Stomach (tissue), 9 donors: ENCODE results near the gene DYRK1B. TPM values are rescaled to one million over a fixed set of nuclear protein-coding genes. Genes with fewer than 3 reads are reported as not detected.

Experiments used
- DNase-seq, 2 donors: peaks; one replicate each; pipeline versions ENCODE4 v3.0.0 to v3.0.0-alpha.2; 2013 to 2019
- H3K27ac ChIP-seq, 5 donors: fragments of 200-600 bp in 4 of 5; sonication (generic) in 4 of 5; one replicate each; pipeline ENCODE4 v1.5.1; 2013 to 2019; ENCODE audit warnings: mild to moderate bottlenecking in 1 of 5, moderate library complexity in 1 of 5
- H3K27me3 ChIP-seq, 3 donors: fragments of 200-600 bp; sonication (generic); one replicate each; pipeline ENCODE4 v1.5.1; 2017 to 2019; ENCODE audit warnings: mixed run types in 1 of 3
- H3K36me3 ChIP-seq, 4 donors: fragments of 200-600 bp; sonication (generic); 1 replicate in 3 of 4; 2 replicates in 1 of 4; pipeline ENCODE4 v1.5.1; 2016 to 2019
- H3K4me1 ChIP-seq, 4 donors: fragments of 200-600 bp; sonication (generic); one replicate each; pipeline ENCODE4 v1.5.1; 2016 to 2019
- H3K4me3 ChIP-seq, 4 donors: fragments of 200-600 bp; sonication (generic) in 3 of 4; one replicate each; pipeline ENCODE4 v1.5.1; 2016 to 2019; ENCODE audit warnings: mild to moderate bottlenecking in 1 of 4
- H3K9me3 ChIP-seq, 4 donors: fragments of 200-600 bp; sonication (generic); one replicate each; pipeline ENCODE4 v1.5.1; 2016 to 2019
- CTCF ChIP-seq, 7 experiments: fragments of 450-650 bp in 4 of 7; fragments of 200-600 bp in 3 of 7; sonication (generic) in 3 of 7; IDR thresholded peaks; one replicate each; pipeline ENCODE4 v1.5.1; 2016 to 2019; ENCODE audit warnings: antibody characterized with exemption in 7 of 7, control low read depth in 2 of 7, mild to moderate bottlenecking in 1 of 7
- EP300 ChIP-seq: sonication (generic); formaldehyde crosslinking; IDR thresholded peaks from one replicate; pipeline ENCODE4 v1.6.1; 2017; ENCODE audit warnings: antibody characterized with exemption
- POLR2A ChIP-seq, 4 donors: fragments of 450-650 bp; IDR thresholded peaks; one replicate each; pipeline ENCODE4 v1.6.1; 2016; ENCODE audit warnings: antibody characterized with exemption in 4 of 4, control low read depth in 2 of 4, mild to moderate bottlenecking in 1 of 4, moderate library complexity in 1 of 4
- POLR2AphosphoS5 ChIP-seq, 3 donors: sonication (generic); formaldehyde crosslinking; IDR thresholded peaks; one replicate each; pipeline ENCODE4 v1.6.1; 2016; ENCODE audit warnings: antibody characterized with exemption in 3 of 3
- WGBS, 5 donors: extraction: QIAGEN DNeasy Blood & Tissue Kit in 3 of 5; methylation state at CpG; one replicate each; pipeline versions ENCODE4 v1.1.5 to v1.1.7; 2013 to 2018; 5-methylcytosine and 5-hydroxymethylcytosine counted together
- intact Hi-C: fragments of 100-400 bp; cut with DNase I; formaldehyde crosslinking; loops from one replicate; pipeline ENCODE4 v1.15.1; 2023; ENCODE audit warnings: low total_unique reads
- polyA plus RNA-seq, 3 donors: library from polyadenylated mRNA; stranded (reverse); fragments of 200-250 nt; gene quantifications; one replicate each; pipeline ENCODE4 v1.2.3, GENCODE V29; 2013
- total RNA-seq, 5 donors: library from RNA; depleted of rRNA; stranded (reverse); fragments of >200 nt; gene quantifications; one replicate each; pipeline versions ENCODE4 v1.1.0 to v1.2.3, GENCODE V29; 2014 to 2016
- donor health status: healthy with polysubstance abuse.
- donor health status: Bipolar disorder and iron deficiency.
- donor health status: healthy.

The DYRK1B gene
- total and polyA plus RNA-seq, 8 donors, result 3.9 to 28.4 (median 9.9) TPM

DNA sequence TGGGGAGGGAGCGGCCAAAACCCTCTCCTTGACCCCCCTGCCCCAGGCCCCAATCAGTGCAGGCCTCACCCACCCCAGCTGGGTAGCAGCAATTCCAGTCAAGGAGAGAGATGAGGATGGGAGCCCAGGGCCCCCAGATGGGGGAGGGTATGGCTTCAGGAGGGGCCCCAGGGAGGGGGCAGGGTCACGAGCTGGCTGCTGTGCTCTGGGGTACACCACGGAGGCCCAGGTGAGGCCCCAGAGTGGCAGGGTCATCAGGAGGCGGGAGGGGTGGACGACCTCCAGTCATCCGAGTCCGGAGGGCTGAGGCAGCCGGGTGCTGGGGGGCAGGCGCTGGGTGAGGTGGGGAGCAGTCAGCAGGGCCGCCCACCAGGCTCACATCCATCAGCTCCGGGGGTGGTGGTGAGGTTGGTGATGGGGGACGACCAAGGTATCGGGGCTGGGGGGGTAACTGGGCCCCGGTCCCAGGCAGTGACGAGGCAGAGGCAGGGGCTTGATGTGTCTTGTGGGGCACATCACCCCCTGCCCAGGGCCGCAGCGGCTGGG is 8.4 kb downstream of the DYRK1B start:
- intact Hi-C loops, result no loop called here
- Histone ChIP-seq H3K4me3 (peak overlapping the region in 1 of 4 donors; percentile 86), H3K36me3 (peaks cover 42 to 59% (median 54%) of the 10 kb centered on the region in 4 donors), H3K27me3 (no peaks in the 10 kb centered on the region), H3K4me1 (peaks cover 11 to 20% (median 18%) of the 10 kb centered on the region in 4 donors), H3K9me3 (no peaks in the 10 kb centered on the region), H3K27ac (peak overlapping the region in 4 of 5 donors; percentile 78 to 87 (median 84))
- TF ChIP-seq POLR2AphosphoS5 (IDR thresholded peaks at IDR 0.05), result no peak
- TF ChIP-seq EP300, result no peak
- no peak for TF ChIP-seq POLR2A (IDR thresholded peaks at IDR 0.05)
- TF ChIP-seq CTCF (IDR thresholded peaks at IDR 0.05), result no peak
- DNase-seq, result no peak
- 86 to 91% (median 87%) methylated on average over 15 to 17 of the region's 17 CpGs for WGBS, 5 donors

GRCh38 chr19:39825093-39825463 is 8.9 kb downstream of the DYRK1B start:
- peaks cover 37 to 54% (median 49%) of the 10 kb centered on the region in 4 donors for H3K36me3 ChIP-seq
- intact Hi-C loops, result no loop called here
- TF ChIP-seq POLR2AphosphoS5 (IDR thresholded peaks at IDR 0.05), result no peak
- TF ChIP-seq CTCF (IDR thresholded peaks at IDR 0.05), result no peak
- TF ChIP-seq EP300, result no peak
- no peak for TF ChIP-seq POLR2A (IDR thresholded peaks at IDR 0.05)
- H3K4me3 ChIP-seq, result peak overlapping the region in 3 of 4 donors; percentile 86 to 90 (median 89)
- no peak for DNase-seq
- H3K4me1 ChIP-seq, result peaks cover 11 to 20% (median 18%) of the 10 kb centered on the region in 4 donors
- peak overlapping the region; percentile 26 to 87 (median 83) for H3K27ac ChIP-seq
- H3K9me3 ChIP-seq, result no peaks in the 10 kb centered on the region
- H3K27me3 ChIP-seq, result no peaks in the 10 kb centered on the region
- WGBS, 5 donors, result 52 to 73% (median 69%) methylated on average over 7 to 11 of the region's 11 CpGs

DNA sequence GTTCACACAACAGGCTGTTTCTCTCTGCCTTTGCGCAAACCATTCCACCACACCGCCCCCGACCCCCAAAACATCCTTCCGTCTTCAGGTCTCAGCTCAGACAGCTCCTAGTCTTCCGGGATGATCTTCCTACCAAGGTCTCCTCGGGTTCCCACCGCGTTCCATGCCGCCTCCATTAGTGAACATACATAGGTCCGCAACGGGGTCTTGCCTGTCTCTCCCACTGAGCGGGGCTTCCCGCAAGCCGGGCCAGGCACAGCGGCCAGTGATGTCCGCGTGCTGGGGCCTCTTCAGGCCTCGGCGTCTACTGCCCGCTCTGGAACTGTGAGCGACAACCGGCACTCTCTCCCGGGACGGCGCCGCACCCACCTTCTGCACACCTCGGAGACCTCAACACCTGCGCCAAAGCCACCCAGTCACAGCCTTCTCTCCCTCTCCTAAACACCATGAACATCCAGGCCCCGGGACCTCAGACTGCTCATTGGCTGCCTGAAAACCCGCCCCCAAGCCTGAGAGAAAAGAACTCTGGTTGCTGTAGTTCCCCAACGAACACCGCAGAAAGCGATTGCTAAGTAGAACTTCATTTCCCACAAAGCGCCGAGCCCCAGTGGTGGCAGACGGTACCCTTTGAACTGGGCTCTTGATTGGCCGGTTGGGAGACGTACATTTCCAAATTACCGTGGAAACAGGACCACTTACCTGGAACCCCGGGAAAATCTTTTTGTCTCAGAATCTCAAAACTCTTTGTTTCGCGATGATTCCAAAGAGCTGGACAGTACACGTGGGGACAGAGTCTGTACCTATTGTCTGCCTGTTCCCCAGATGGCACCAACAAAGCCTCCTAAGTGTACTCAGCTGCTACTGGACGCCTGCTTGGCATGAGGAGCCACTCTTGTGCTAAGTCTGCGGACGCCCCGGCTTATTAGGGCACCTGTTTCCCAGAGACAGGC is 9.5 kb downstream of the DYRK1B start:
- WGBS, 5 donors, result 3 to 6% (median 4%) methylated on average over 43 to 47 of the region's 47 CpGs
- intact Hi-C loops, result no loop called here
- TF ChIP-seq POLR2A (IDR thresholded peaks at IDR 0.05) (peak in 2 of 4 donors; percentile 31 to 32), CTCF (IDR thresholded peaks at IDR 0.05) (peak in 1 of 7 experiments; percentile 30), EP300 (no peak), POLR2AphosphoS5 (IDR thresholded peaks at IDR 0.05) (peak; percentile 23 to 85 (median 65))
- Histone ChIP-seq H3K4me1 (peaks cover 11 to 20% (median 18%) of the 10 kb centered on the region in 4 donors), H3K9me3 (no peaks in the 10 kb centered on the region), H3K4me3 (peak overlapping the region; percentile 56 to 90 (median 88)), H3K36me3 (peaks cover 31 to 48% (median 42%) of the 10 kb centered on the region in 4 donors), H3K27me3 (no peaks in the 10 kb centered on the region), H3K27ac (peak overlapping the region; percentile 52 to 87 (median 83))
- DNase-seq, result peak; percentile 92 to 97

GRCh38 chr19:39823686-39824085 is 10.3 kb downstream of the DYRK1B start:
- intact Hi-C loops, result no loop called here
- H3K9me3 ChIP-seq, result no peaks in the 10 kb centered on the region
- peak overlapping the region in 3 of 5 donors; percentile 83 to 87 (median 84) for H3K27ac ChIP-seq
- peaks cover 11 to 20% (median 18%) of the 10 kb centered on the region in 4 donors for H3K4me1 ChIP-seq
- WGBS, 5 donors, result 21 to 31% (median 21%) methylated on average over 7 of the region's 7 CpGs
- peak overlapping the region; percentile 56 to 90 (median 88) for H3K4me3 ChIP-seq
- H3K36me3 ChIP-seq, result peaks cover 27 to 41% (median 35%) of the 10 kb centered on the region in 4 donors
- TF ChIP-seq POLR2AphosphoS5 (IDR thresholded peaks at IDR 0.05) (no peak), CTCF (IDR thresholded peaks at IDR 0.05) (no peak), POLR2A (IDR thresholded peaks at IDR 0.05) (no peak)
- no peaks in the 10 kb centered on the region for H3K27me3 ChIP-seq
- no peak for DNase-seq
